ENCODE results near the gene BICD1. TPM values are rescaled to one million over a fixed set of nuclear protein-coding genes. Genes with fewer than 3 reads are reported as not detected.

BICD1 gene
- total and polyA plus RNA-seq, 2 donors (not counting 3 experiments of a cell fraction or from before 2014, with no cell fraction given): 12.2 to 51.0 TPM

GRCh38 chr12:32089586-32089985 is 17.1 kb upstream of the BICD1 start:
- H3K4me1 ChIP-seq (ENCODE audit: control insufficient read depth, extremely low read depth, insufficient read depth, low read length): no peaks in the 10 kb centered on the region
- FAIRE-seq: no peak
- DNase-seq (ENCODE audit: low read depth, low spot score): no peak
- H3K9me1 ChIP-seq (replicated peaks; ENCODE audit: control insufficient read depth, extremely low read depth, insufficient read depth, low read length): no peaks in the 10 kb centered on the region
- ChIA-PET CTCF (interaction anchor here (1.5 kb wide), 1 partner anchor 17 kb away, joined by 5 read pairs; the partner anchor contains the start of gene BICD1), POLR2A (no interaction called here)
- peaks cover 0 to 4% of the 10 kb centered on the region in 2 experiments for H3K27me3 ChIP-seq (ENCODE audit: control insufficient read depth in 2 of 2, insufficient read depth in 2 of 2, low read length in 2 of 2)
- no peaks in the 10 kb centered on the region for H4K20me1 ChIP-seq (replicated peaks; ENCODE audit: control insufficient read depth, extremely low read depth, insufficient read depth, low read length)
- no peak overlapping the region for H2AFZ ChIP-seq (ENCODE audit: low read depth, low read length)
- no TSS peak for BruUV-seq (replicated peaks)
- H3K9me3 ChIP-seq (replicated peaks; ENCODE audit: control insufficient read depth, insufficient read depth, low read length): no peaks in the 10 kb centered on the region
- intact Hi-C loops (cut with micrococcal nuclease) (no loop called here), dilution Hi-C loops (cut with MboI; ENCODE audit: extremely low pct_ligation_motif_present, low sequenced_read_pairs) (no loop called here)
- H3K79me2 ChIP-seq (ENCODE audit: control insufficient read depth, insufficient read depth, low read length): no peaks in the 10 kb centered on the region
- H3K36me3 ChIP-seq (ENCODE audit: control insufficient read depth in 2 of 2, extremely low read depth in 1 of 2, insufficient read depth in 2 of 2, low read length in 2 of 2): no peaks in the 10 kb centered on the region
- H3K4me3 ChIP-seq (replicated peaks in 1 of 3; ENCODE audit: insufficient read depth in 1 of 3, low read depth in 1 of 3, low read length in 3 of 3): no peak overlapping the region
- TF ChIP-seq MYC (IDR thresholded peaks at IDR 0.05; ENCODE audit: low read depth, low read length): no peak
- no peak for TF ChIP-seq POLR2A (IDR thresholded peaks at IDR 0.05; ENCODE audit: low read depth, low read length)
- no peak for TF ChIP-seq FOS (IDR thresholded peaks at IDR 0.05; ENCODE audit: borderline replicate concordance, insufficient read depth, low read length)
- no peak for TF ChIP-seq POLR2AphosphoS5 (IDR thresholded peaks at IDR 0.05; ENCODE audit: insufficient read depth, low read depth, low read length)
- TF ChIP-seq CTCF (IDR thresholded peaks at IDR 0.05; ENCODE audit: extremely low read depth in 1 of 2, insufficient read depth in 1 of 2, low read depth in 1 of 2, low read length in 2 of 2): no peak
- H3K27ac ChIP-seq (ENCODE audit: insufficient read depth, low read depth, low read length): no peak overlapping the region
- no peak overlapping the region for H3K9ac ChIP-seq (replicated peaks; ENCODE audit: extremely low read depth, insufficient read depth, low read length)
- no peak overlapping the region for H3K4me2 ChIP-seq (ENCODE audit: insufficient read depth, low read length)

- Histone ChIP-seq H3K36me3 (ENCODE audit: control insufficient read depth in 2 of 2, extremely low read depth in 1 of 2, insufficient read depth in 2 of 2, low read length in 2 of 2) (no peaks in the 10 kb centered on the region), H4K20me1 (replicated peaks; ENCODE audit: control insufficient read depth, extremely low read depth, insufficient read depth, low read length) (no peaks in the 10 kb centered on the region), H3K9ac (replicated peaks; ENCODE audit: extremely low read depth, insufficient read depth, low read length) (no peak overlapping the region), H3K4me3 (replicated peaks in 1 of 3; ENCODE audit: insufficient read depth in 1 of 3, low read depth in 1 of 3, low read length in 3 of 3) (no peak overlapping the region), H2AFZ (ENCODE audit: low read depth, low read length) (no peak overlapping the region), H3K4me2 (ENCODE audit: insufficient read depth, low read length) (no peak overlapping the region), H3K79me2 (ENCODE audit: control insufficient read depth, insufficient read depth, low read length) (no peaks in the 10 kb centered on the region), H3K27ac (ENCODE audit: insufficient read depth, low read depth, low read length) (no peak overlapping the region), H3K4me1 (ENCODE audit: control insufficient read depth, extremely low read depth, insufficient read depth, low read length) (no peaks in the 10 kb centered on the region), H3K9me1 (replicated peaks; ENCODE audit: control insufficient read depth, extremely low read depth, insufficient read depth, low read length) (no peaks in the 10 kb centered on the region), H3K27me3 (ENCODE audit: control insufficient read depth in 2 of 2, insufficient read depth in 2 of 2, low read length in 2 of 2) (peaks cover 0 to 4% of the 10 kb centered on the region in 2 experiments), H3K9me3 (replicated peaks; ENCODE audit: control insufficient read depth, insufficient read depth, low read length) (no peaks in the 10 kb centered on the region)
- TF ChIP-seq MAX (IDR thresholded peaks at IDR 0.05; ENCODE audit: insufficient read depth, insufficient read length): no peak
- TF ChIP-seq CTCF (IDR thresholded peaks at IDR 0.05; ENCODE audit: extremely low read depth in 1 of 2, insufficient read depth in 1 of 2, low read depth in 1 of 2, low read length in 2 of 2): no peak
- no peak for TF ChIP-seq EZH2 (IDR thresholded peaks at IDR 0.05; ENCODE audit: borderline replicate concordance, low read depth, low read length, severe bottlenecking)
- no peak for TF ChIP-seq FOS (IDR thresholded peaks at IDR 0.05; ENCODE audit: borderline replicate concordance, insufficient read depth, low read length)
- no peak for TF ChIP-seq POLR2AphosphoS5 (IDR thresholded peaks at IDR 0.05; ENCODE audit: insufficient read depth, low read depth, low read length)
- no peak for TF ChIP-seq MYC (IDR thresholded peaks at IDR 0.05; ENCODE audit: low read depth, low read length)
- TF ChIP-seq JUN (IDR thresholded peaks at IDR 0.05; ENCODE audit: borderline replicate concordance, insufficient read depth, insufficient read length, low read depth): no peak
- TF ChIP-seq GATA2 (IDR thresholded peaks at IDR 0.05; ENCODE audit: insufficient read depth, insufficient read length, low read depth, low read length): no peak
- no peak for TF ChIP-seq POLR2A (IDR thresholded peaks at IDR 0.05; ENCODE audit: low read depth, low read length)
- no peak for DNase-seq (ENCODE audit: low read depth, low spot score)
- intact Hi-C loops (cut with micrococcal nuclease) (no loop called here), dilution Hi-C loops (cut with MboI; ENCODE audit: extremely low pct_ligation_motif_present, low sequenced_read_pairs) (no loop called here)
- no TSS peak for BruUV-seq (replicated peaks)
- CTCF ChIA-PET: interaction anchor here (0.9 to 2.2 kb wide), 3 partner anchors 10 to 31 kb away, joined by 3 to 5 read pairs (median 4); partner anchors contain the start of gene BICD1
- no peak for FAIRE-seq
- POLR2A ChIA-PET: no interaction called here
These were observed 15.0 kb upstream of the BICD1 start for GRCh38 chr12:32091696-32092095.
